ENCODE data around the gene USP5.

The USP5 gene

DNA sequence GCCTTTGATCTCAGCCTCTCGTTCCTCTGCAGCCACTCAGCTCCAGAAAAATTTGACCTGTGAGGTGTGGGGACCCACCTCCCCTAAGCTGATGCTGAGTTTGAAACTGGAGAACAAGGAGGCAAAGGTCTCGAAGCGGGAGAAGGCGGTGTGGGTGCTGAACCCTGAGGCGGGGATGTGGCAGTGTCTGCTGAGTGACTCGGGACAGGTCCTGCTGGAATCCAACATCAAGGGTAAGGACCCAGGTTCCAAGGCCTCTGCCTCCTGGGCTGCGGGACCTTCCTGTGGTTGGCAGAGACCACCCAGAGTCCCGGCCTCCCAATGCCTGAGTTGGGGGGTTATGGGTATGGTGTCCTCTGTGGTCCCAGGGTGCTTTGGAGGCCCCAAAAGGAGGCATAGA, 34.9 kb upstream of the USP5 start:
- no peak overlapping the region for H3K27ac ChIP-seq
- TF ChIP-seq, protein P1, sequence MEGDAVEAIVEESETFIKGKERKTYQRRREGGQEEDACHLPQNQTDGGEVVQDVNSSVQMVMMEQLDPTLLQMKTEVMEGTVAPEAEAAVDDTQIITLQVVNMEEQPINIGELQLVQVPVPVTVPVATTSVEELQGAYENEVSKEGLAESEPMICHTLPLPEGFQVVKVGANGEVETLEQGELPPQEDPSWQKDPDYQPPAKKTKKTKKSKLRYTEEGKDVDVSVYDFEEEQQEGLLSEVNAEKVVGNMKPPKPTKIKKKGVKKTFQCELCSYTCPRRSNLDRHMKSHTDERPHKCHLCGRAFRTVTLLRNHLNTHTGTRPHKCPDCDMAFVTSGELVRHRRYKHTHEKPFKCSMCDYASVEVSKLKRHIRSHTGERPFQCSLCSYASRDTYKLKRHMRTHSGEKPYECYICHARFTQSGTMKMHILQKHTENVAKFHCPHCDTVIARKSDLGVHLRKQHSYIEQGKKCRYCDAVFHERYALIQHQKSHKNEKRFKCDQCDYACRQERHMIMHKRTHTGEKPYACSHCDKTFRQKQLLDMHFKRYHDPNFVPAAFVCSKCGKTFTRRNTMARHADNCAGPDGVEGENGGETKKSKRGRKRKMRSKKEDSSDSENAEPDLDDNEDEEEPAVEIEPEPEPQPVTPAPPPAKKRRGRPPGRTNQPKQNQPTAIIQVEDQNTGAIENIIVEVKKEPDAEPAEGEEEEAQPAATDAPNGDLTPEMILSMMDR (conservative IDR thresholded peaks at IDR 0.05) = no peak
- no peak for TF ChIP-seq ZFX (IDR thresholded peaks at IDR 0.05)

DNA sequence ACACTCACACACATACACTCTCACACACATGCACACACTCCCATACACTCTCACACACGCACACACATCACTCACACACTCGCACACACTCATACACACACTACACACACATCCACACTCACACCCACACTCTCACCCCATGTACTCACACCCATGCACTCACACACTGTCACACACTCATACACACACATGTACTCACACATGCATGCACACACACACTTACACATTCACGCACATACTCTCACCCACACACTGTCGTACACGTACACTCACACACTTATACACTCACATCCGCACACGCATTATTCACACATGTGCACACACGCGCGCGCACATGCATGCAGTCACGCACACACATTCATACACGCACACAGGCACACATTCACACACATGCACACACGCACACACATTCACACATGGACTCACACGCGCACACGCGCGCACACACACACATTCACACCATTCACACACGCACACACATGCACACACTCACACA, 34.2 kb upstream of the USP5 start:
- H3K27ac ChIP-seq = no peak overlapping the region
- TF ChIP-seq ZFX (IDR thresholded peaks at IDR 0.05) = no peak
- TF ChIP-seq, protein P1 (conservative IDR thresholded peaks at IDR 0.05) = no peak

DNA sequence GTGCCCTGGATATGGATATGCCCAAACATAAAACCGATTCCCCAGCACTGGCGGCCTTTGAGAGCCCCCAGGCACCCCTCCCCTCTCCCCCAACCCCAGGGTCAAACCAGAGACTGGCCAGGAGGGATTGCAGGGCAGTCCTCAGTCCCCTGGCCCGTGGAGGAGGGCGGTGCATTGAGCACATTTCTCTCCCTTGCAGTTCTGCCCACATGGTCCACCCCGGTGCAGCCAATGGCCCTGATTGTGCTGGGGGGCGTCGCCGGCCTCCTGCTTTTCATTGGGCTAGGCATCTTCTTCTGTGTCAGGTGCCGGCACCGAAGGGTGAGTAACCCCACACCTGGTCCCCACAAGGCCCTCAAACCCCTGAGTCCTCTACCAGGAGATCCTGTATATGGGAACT, 33.7 kb upstream of the USP5 start:
- H3K27ac ChIP-seq = no peak overlapping the region
- TF ChIP-seq, protein P1 (conservative IDR thresholded peaks at IDR 0.05) = no peak

DNA sequence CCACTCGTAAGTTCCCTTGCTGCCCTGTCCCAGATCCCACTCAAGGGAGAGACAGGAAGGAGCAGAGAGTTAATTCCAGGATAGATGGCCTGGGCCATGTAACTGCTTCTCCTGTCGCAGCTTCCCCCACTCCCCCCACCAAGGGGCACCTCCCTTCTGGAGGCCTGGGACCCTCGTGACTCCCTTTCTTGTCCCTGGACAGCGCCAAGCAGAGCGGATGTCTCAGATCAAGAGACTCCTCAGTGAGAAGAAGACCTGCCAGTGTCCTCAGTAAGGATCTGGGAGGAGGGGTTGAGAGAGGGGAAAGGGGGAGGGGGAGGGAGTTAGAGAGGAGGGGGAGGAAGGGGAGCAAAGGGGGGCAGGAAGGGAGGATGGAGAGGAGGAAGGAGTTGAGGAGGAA, 33.3 kb upstream of the USP5 start:
- no peak overlapping the region for H3K27ac ChIP-seq
- no peak for TF ChIP-seq ZFX (IDR thresholded peaks at IDR 0.05)

DNA sequence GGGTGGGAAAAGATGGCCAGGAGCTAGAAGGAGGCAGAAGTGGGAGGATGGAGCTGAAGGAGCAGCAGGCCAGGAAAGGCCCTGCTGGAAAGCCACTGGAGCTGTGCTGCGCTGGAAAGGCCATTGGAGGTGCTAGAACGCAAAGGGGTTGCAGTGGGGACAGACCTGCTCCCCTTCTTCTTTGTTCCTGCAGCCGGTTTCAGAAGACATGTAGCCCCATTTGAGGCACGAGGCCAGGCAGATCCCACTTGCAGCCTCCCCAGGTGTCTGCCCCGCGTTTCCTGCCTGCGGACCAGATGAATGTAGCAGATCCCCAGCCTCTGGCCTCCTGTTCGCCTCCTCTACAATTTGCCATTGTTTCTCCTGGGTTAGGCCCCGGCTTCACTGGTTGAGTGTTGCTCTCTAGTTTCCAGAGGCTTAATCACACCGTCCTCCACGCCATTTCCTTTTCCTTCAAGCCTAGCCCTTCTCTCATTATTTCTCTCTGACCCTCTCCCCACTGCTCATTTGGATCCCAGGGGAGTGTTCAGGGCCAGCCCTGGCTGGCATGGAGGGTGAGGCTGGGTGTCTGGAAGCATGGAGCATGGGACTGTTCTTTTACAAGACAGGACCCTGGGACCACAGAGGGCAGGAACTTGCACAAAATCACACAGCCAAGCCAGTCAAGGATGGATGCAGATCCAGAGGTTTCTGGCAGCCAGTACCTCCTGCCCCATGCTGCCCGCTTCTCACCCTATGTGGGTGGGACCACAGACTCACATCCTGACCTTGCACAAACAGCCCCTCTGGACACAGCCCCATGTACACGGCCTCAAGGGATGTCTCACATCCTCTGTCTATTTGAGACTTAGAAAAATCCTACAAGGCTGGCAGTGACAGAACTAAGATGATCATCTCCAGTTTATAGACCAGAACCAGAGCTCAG, 32.6 kb upstream of the USP5 start:
- TF ChIP-seq, protein P1 (conservative IDR thresholded peaks at IDR 0.05) = no peak
- TF ChIP-seq ZFX (IDR thresholded peaks at IDR 0.05) = no peak
- no peak overlapping the region for H3K27ac ChIP-seq

DNA sequence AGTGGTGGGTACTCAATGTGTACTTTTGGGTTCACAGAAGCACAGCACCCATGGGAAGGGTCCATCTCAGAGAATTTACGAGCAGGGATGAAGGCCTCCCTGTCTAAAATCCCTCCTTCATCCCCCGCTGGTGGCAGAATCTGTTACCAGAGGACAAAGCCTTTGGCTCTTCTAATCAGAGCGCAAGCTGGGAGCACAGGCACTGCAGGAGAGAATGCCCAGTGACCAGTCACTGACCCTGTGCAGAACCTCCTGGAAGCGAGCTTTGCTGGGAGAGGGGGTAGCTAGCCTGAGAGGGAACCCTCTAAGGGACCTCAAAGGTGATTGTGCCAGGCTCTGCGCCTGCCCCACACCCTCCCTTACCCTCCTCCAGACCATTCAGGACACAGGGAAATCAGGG, 31.8 kb upstream of the USP5 start:
- H3K27ac ChIP-seq = no peak overlapping the region
- TF ChIP-seq, protein P1 (conservative IDR thresholded peaks at IDR 0.05) = no peak
- no peak for TF ChIP-seq ZFX (IDR thresholded peaks at IDR 0.05)

DNA sequence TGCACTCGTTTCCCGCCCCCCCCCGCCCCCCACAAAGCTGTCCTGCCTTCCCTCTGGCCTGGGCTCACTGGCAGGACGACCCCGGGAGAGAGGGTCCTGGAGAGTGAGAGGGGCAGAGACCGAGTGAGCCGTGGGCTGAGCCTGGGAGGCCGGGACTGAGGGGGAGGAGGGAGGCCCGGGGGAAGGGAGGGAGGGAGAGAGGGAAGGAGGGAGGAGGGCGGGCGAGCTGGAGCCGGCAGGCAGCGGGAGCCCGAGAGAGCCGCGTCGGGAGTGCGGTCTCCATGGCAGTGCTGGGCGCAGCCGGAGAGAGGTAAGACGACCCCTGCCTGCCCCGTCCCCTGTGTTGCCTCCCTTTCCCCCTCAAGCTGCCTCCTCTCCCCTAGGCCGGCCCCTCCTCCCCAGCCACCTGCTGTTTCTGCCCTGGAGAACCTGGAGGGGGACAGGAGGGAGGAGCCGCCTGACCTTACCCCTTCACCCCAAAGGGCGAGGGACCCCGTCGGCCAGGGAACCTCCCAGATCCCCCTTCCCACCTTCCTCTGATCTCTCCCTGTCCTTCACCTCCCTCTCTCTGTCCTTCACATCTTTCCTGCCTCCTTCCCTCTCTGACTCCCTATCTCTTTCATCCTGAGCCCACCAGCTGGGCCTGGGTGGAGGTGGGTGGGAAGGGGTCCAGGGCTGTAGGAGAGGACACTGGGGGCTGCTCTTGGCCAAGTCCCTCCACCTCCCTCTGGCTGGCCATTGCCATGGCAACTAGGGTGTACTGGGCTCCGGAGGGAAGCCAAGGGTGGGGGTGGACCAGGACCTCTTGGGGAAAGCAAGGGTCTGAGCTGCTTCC, 30.1 kb upstream of the USP5 start, which contains the start of gene GPR162:
TSS of gene GPR162 (plus strand) at position 231 of the 835 bp plus-strand sequence. CDS start 2,078 bp downstream, outside the sequence.
- no peak within 1 kb of the TSS for H3K27ac ChIP-seq
- no peak for TF ChIP-seq ZFX (IDR thresholded peaks at IDR 0.05)
- TF ChIP-seq, protein P1 (conservative IDR thresholded peaks at IDR 0.05) = no peak

Measured in C4-2B (cell line).